PFSK-1 (cell line): Measurements from ENCODE around the gene ULBP1.

Experiments
- FOXP2 ChIP-seq: optimal IDR thresholded peaks from 2 replicates; pipeline ENCODE3; 2011; ENCODE audit warnings: borderline replicate concordance, control low read depth, inconsistent platforms; ENCODE audit not compliant: insufficient read depth; ENCODE audit errors: extremely low read length, extremely low read depth
- POLR2AphosphoS5 ChIP-seq: IDR thresholded peaks from 2 replicates; pipeline ENCODE4 v1.6.1; 2012; ENCODE audit warnings: low read depth, mild to moderate bottlenecking, control low read depth, low read length, moderate library complexity
- REST ChIP-seq, 2 experiments: IDR thresholded peaks; 2 replicates each; pipeline versions ENCODE4 v1.6.1 to v1.8.0; 2011 to 2012; ENCODE audit warnings: low read depth in 2 of 2, low read length in 2 of 2, control low read depth in 1 of 2, inconsistent platforms in 1 of 2, mild to moderate bottlenecking in 1 of 2, moderate library complexity in 1 of 2; ENCODE audit not compliant: insufficient read depth in 1 of 2
- SIN3A ChIP-seq: IDR thresholded peaks from 2 replicates; pipeline ENCODE4 v1.6.1; 2012; ENCODE audit warnings: mild to moderate bottlenecking, low read length, moderate library complexity, borderline replicate concordance; ENCODE audit not compliant: insufficient read depth
- TAF1 ChIP-seq: IDR thresholded peaks from 2 replicates; pipeline ENCODE4 v1.6.1; 2012; ENCODE audit warnings: low read length, control low read depth, borderline replicate concordance; ENCODE audit not compliant: insufficient read depth

ULBP1 gene

GRCh38 chr6:149969635-149970034 is 5.9 kb downstream of the ULBP1 start:
- TF ChIP-seq REST (IDR thresholded peaks at IDR 0.05; ENCODE audit: insufficient read depth in 1 of 2, low read depth in 2 of 2, low read length in 2 of 2) (no peak), FOXP2 (no peak), SIN3A (no peak), POLR2AphosphoS5 (no peak), TAF1 (no peak)

DNA sequence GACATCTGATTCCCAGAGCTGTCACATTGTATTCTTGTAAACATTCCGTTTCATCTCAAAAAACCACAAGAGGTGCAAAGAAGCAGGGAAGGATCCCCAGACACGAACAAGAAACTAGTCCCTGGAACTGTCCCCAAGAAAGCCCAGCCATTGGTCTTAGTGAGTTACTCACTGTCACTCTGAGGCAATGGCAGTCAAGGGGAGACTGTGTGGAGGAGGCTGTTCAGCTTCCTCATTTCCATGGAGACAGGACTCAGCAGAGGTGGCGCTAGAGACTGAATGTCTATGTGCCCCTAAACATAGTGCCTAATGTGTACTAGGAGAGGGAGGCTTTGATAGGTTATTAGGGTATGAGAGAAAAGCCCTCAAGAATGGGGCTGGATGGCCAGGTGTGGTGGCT is 11.1 kb downstream of the ULBP1 start:
- TF ChIP-seq REST (IDR thresholded peaks at IDR 0.05; ENCODE audit: insufficient read depth in 1 of 2, low read depth in 2 of 2, low read length in 2 of 2) (no peak), POLR2AphosphoS5 (no peak), SIN3A (no peak), TAF1 (no peak), FOXP2 (no peak)

GRCh38 chr6:149975400-149975799 is 11.7 kb downstream of the ULBP1 start:
- TF ChIP-seq FOXP2 (no peak), SIN3A (no peak), TAF1 (no peak), REST (IDR thresholded peaks at IDR 0.05; ENCODE audit: insufficient read depth in 1 of 2, low read depth in 2 of 2, low read length in 2 of 2) (no peak), POLR2AphosphoS5 (no peak)

GRCh38 chr6:149977221-149977620 is 13.5 kb downstream of the ULBP1 start:
- no peak for TF ChIP-seq SIN3A
- no peak for TF ChIP-seq REST (IDR thresholded peaks at IDR 0.05; ENCODE audit: insufficient read depth in 1 of 2, low read depth in 2 of 2, low read length in 2 of 2)
- no peak for TF ChIP-seq FOXP2
- no peak for TF ChIP-seq TAF1
- TF ChIP-seq POLR2AphosphoS5, result no peak

GRCh38 chr6:149978610-149979009 is 14.9 kb downstream of the ULBP1 start:
- no peak for TF ChIP-seq POLR2AphosphoS5
- no peak for TF ChIP-seq TAF1
- no peak for TF ChIP-seq REST (IDR thresholded peaks at IDR 0.05; ENCODE audit: insufficient read depth in 1 of 2, low read depth in 2 of 2, low read length in 2 of 2)
- TF ChIP-seq FOXP2, result no peak
- no peak for TF ChIP-seq SIN3A
